HG03060 (cell line): ENCODE results near the gene FPGS.
"Not testable (repeated sequence)": the region's sequence is repeated elsewhere in the genome, so short reads cannot be mapped to it uniquely, and the experiment has no call there.

Source experiments
- ATAC-seq: cut with Tn5 transposase; IDR thresholded peaks from one replicate; pipeline ENCODE4 v1.9.1; 2021; ENCODE audit warnings: low read depth, moderate number of reproducible peaks; ENCODE audit not compliant: unreplicated experiment

The FPGS gene

DNA sequence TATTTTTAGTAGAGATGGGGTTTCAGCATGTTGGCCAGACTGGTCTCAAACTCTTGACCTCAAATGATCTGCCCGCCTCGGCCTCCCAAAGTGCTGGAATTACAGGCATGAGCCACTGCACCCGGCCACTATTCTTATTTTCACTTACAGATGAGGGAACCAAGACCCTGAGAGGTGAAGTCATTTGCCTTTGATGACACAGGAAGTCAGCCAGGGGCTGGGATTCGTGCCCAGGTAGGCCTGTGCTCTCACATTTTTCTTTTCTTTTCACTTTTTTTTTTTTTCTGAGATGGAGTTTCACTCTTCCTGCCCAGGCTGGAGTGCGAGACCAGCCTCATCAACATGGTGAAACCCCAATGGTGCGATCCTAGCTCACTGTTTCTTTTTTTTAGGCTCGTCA lies 29.6 kb downstream of the FPGS start:
- no peak for ATAC-seq

DNA sequence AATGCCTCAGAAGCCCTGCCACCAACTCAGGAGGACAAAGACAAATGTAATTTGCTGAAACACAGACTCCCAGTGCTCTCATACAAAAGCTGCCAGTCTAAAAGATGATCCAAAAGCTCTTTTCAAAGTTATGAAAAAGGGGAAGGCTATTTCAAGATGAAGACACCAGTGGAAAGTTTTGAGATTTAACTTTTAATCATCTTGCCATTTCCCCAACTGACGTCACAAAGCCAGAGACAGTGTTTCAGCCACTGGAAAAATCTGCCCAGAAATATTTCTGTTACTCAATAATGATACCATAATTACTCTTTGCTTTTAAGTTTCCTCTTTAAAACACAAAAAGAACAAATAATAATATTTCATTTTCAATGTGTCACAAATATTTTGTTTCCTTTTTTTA lies 30.9 kb downstream of the FPGS start:
- no peak for ATAC-seq

DNA sequence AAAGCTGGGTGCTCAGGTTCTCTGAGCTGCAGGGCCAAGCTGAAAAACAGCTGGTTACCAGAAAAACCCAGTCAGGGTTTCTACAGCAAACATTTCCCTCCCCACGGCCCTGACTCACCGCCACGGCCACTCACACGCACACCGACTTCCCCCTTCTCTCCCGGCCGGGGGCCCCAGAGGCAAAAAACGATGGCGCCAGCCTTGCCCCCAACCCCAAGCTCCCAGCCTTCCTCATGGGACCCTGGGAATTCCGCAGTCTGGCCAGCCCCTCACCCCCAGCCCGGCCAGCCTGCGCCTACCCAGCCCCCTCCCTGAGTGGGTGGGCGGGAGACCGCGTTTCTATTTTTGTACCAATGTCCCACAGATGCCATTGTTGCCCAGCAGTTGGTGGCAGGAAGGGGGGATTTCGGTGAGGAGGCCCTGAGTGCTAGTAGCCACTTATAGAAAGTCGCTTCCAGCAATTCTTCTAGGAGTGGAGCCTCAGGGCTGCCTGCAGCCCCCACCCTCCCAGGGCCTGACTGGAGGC lies 33.4 kb downstream of the FPGS start:
- ATAC-seq: no peak

DNA sequence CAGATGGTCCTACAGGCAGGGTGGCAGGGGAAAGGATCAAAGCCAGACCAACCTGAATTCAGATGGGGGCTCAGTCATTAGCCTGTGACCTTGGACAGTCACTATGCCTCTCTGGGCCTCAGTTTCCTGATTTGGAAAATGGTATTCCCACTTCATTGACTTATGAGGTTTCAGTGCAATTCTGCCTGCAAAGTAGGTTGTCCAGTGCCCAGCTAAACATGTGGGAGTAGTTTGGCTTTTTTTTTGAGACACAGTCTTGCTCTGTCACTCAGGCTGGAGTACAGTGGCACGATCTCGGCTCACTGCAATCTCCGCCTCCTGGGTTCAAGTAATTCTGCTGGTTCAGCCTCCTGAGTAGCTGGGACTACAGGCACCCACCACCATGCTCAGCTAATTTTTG lies 33.9 kb downstream of the FPGS start:
- ATAC-seq: not testable (repeated sequence)

DNA sequence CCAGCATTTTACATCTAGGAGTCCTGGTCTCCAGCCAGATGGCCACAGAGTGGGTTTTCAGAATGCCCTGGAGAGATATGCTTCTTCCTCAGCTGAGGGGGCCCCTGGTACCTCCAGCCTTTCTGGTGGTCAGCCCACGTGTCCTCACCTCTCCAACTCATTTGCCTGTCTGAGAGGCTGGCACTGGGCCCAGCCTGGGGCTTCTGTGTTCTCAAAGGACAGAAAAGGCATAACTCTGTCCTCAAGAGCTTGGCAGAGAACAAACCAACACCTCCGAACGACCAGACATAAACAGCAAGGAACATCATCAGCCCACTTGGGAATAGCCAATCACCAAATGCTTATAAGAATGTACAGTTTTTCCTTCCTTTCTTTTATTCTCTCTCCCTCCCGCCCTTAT lies 34.7 kb downstream of the FPGS start:
- no peak for ATAC-seq

DNA sequence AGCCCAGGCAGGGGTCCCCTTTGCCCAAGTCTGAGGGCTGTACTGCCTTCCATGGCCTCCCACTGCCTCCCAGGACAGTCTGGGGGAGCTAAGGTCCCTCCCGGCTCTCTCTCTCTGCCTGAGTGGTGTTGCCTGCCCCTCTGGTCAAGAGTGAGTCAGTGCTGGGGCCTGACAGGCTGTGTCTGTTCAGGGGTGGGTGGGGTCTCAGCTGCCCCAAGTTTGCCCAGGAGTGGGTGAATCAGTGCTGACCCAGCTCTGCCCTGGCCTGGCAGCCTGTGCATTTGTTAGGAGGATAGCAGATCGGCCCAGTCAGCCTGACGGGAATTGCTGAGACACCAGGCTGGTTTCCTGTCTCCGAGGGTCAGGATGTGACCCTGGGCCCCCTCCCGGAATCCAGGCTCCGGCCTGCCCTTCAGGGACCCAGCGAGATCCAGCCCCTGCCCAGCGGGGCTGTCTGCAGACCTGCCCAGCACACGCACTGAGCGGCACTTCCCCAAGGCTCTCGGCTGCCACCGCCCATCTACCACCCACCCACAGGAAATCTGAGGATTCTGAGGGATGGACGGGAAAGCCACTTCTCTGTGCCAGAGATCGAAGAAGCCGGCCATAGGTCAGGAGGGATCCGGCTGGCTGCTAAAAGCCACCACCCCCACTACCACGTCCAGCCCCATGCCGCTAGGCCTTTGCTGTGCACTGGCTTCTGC lies 35.8 kb downstream of the FPGS start:
- ATAC-seq: no peak

DNA sequence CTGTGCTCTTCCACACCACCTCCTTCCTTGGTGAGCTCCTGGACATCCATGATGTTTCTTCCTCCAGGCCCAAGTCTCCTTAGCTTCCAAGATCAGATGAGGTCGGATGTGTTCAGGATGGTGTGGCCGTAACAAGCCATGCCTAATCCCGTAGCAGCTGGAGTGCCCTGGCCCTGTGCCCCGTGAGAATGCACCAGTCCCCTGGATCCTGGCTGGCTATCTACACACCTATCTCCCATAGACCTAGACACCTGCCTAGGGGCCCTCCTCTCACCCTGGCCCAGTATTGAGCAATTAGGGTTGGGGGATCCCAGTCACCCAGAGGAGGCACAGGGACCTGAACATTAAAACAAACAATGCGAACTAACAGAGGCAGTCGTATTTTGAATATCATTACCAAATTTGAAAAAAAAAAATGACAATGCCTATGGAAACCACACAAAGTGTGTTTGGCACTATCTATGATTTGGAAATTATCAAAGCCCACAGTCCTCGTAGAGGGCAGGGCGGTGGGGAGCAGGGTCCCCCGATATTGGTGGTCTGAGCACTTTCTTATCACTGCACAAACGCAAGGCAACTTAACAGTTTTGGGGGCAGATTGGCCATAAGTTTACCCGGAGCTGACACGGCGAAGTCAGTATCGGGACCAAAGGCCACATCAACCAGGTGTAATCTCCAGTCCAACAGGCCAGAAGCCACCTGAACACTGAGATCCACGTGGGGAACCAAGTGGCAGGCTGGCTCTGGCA lies 38.6 kb downstream of the FPGS start:
- no peak for ATAC-seq

DNA sequence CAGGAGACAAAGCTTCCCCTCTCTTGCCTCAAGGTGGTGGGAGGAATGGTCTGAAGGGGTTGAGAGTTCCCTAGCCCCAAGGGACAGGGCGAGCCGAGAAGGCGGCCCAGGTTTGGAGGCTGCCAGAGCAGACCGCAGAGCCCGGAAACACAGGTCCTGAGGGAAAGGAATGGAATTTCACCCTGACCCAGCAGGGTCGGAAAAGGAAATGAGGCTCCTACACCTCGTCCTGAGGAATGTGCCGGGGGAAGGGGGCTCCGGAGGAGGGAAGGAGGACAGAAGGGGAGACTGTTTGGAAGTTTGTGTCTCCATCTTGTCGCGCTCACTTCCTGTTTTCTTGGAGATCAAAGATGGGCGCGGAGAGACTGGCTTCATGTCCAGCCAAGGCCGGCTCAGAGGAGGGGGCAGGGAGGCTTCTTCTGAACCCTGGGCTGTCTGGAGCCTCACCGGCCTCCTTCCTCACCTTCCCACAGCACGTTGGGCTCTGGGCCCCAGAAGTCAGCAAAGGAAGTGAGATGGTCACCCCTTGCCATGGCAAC lies 42.2 kb downstream of the FPGS start:
- no peak for ATAC-seq

DNA sequence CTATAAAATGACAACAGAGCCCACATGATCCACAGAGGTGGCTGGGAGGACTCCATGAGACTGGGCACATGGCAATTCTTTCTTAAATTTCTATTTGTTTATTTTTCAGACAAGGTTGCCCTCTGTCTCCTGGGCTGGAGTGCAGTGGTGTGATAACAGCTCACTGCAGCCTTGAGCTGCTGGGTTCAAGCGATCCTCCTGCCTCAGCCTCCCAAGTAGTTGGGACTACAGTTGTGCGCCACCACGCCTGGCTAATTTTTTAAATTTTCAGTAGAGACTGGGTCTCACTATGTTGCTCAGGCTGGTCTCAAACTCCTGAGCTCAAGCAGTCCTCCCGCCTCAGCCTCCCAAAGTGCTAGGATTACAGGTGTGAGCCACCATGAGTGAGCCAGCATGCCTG lies 42.9 kb downstream of the FPGS start:
- not testable (repeated sequence) for ATAC-seq

DNA sequence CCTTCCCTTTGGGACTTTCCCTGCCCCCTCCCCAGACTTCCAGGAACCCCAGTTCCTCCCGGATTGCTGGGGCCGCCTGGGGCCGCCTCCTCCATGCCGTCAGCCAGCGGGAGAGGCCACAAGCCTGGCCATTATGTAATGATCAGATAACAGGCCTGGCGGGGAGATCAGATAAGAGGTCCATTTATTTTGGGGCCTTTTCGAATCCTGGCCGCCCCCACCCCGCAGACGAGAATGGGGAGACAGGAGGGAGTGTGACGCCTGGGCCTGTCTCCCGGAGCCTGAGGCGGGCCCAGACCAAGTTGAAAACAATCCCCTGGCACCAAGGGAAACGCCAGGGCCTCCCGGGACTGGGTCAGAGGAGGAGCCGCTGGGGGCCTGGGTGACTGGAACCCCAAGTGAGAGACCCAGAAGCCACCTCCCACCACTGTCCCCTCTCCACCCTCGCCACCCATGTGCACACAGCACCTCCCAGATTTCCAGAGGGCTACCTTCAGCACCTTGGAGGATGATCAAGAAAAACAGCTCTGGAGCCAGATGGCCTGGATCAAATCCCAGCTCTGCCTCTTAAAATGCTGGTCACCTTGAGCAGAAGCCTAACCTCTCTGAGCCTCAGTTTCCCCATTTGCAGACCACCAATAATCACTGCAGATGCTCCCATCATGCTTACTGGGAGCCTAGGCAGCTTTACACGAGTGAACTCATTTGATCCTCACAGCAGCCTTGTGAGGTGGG lies 43.9 kb downstream of the FPGS start:
- ATAC-seq: no peak

DNA sequence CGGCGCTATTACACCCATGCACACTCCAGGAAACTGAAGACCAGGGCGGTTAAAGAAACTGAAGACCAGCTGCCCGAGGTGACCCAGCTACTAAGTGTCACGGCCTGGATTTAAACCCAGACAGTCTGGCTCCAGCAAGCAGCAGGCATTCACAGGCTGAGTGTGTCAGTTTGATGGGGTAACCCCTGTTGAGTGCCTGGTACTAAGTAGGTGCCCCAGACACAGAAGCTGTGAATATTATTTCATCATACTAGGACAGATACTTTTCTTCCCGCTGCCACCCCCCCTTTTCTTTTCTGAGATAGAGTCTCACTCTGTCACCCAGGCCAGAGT lies 44.5 kb downstream of the FPGS start:
- ATAC-seq: no peak

DNA sequence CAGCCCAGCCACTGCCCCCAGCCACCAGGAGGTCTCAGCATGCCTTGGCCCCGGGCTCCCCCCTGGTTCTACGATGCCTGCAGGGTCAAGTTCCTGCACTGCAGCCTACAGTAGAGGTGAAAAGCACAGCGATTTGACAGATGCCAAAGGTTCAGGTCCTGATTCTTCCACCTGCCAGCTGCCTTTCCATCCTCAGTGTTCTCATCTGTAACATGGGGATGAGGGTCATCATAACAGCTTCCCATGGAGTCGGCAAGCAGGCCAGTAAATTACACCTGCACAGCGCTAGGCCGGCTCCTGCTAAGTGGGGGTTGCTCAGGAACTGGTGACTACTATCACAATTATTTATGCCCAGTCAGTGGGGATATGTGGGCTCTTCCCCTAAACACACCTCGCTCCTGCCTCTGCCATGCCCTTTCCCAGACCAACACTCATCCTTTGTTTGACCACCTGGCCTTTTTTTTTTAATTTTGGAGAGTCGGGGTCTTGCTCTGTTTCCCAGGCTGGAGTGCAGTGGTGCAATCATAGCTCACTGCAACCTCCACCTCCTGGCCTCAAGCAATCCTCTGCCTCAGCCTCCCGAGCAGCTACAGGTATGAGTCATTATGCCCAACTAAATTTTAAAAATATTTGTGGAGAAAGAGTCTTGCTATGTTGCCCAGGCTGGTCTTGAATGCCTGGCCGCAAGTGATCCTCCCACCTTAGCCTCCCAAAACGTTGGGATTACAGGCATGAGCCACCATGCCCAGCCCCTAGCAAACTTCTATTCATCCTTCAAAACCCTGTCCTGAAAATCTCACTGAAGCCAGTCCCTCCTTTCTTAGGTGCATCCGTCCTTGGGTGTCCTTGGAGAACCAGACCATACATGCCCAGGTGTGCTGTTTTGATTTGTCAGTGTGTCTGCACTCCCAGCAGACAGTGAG lies 45.4 kb downstream of the FPGS start:
- no peak for ATAC-seq

DNA sequence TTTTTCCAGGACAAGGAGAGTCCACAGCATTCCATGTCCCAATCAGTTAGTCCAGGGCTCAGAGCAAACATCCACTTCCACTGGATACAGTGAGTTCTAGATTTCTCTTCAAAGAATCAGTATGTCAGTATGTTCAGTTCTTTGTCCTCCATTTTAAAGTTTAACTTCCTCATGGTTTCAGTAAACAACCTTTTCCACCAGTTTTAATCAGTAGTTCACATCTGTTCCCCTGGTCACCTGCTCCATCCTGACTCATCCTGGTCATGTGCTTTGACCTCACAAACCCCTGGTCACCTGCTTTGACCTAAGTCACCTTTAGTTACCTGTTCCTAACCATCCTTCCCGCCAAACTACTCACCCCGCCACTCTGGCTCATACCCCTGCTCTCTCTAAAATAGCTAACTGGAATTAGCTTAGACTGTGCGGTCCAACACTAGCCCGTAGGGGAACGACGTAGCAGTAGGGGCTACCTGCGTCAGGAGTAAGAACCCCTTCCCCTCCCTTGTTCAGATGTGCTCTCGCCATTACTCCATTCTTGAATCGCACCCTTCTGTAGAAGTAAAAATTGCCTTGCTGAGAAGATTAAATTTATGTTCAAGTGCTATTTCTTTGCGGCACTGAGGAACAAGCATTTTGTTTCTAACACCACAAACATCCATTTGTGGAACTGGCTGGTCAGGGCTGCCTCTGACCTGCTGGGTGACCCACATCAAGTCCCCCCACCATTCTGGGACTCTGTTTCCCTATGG lies 46.2 kb downstream of the FPGS start:
- ATAC-seq: no peak

DNA sequence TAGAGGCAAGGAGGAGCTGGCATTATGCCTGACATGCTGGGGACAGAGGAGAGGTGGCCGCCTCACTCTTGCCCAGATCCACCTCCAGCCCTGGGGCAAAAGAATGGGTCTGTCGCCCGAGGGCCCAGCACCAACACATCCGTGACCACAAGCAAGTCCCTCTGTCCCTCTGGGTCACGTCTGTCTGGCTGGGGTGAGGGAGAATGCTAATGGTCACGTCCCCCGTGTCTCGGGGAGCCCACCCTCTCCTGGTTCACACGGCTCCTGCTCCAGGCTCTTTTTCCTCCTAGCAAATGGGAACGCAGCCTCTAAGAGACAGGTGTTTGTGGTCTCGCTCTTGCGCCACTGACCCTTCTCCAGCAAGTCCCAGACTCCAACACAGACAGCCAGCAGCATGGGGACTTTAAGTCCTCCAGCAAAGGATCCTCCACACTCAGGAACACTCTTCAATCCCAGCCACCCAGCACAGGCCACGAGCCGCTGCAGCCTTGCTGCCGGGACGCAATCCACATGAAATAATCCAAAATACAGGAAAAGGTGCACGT lies 47.7 kb downstream of the FPGS start:
- ATAC-seq: no peak

DNA sequence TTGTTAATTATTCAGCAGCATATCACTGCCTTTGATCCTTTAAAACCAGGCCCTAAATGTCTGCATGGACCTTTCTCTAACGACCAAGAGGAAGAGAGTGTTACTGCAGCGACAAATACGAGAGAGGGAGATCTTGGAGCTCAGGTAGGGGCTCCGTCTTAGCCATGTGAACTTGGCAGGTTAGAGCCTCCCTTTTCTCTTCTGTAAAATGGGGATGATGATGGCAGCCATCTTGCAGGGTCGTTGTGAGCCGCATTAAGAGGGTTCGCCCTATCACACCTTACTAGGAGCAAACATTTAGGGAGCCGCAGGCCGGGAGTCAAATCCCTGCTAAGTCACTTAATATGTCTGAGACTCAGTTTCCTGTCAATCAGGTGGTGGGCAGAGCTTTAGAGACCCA lies 50.1 kb downstream of the FPGS start:
- ATAC-seq: no peak

DNA sequence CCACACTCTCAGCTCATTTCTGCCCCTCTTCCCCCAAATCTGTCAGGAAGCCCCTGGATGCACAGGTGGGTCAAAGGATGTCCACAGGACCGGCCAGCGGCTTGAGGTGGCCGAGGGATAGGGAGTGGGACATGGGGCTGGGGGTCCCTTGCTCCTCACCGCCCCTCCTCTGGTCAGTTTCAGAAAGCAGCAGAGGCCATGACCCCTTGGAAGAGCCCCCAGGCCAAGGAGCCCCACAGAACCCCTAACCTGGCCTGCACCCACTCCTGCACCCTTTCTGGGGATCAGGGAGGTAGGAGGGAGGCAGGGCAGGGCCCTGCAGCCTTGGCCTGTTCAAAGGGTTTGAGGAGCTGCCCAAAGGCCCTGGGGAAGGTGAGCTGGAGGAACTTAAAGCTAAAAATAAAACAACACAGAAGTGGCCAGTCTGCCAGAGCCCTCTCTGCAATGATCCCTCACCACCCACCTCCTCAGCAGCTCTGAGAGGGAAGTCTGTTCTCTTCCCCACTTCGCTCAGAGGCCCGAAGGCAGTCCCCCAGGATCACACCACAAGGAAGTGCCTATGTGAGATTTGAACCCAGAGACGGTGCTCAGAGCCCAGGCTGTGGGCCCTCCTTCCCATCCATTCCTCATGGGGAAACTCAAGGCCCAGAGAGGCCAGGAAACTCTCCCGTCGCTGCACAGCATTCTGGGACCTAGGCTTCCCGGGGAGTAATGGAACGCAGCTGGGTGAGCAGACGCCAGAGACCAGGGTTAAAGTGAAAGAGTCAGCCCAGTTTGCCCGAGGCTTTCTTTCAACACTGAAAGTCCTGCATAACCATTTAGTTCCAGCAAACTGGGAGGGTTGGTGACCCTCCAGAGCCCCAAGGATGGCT lies 50.9 kb downstream of the FPGS start:
- no peak for ATAC-seq

DNA sequence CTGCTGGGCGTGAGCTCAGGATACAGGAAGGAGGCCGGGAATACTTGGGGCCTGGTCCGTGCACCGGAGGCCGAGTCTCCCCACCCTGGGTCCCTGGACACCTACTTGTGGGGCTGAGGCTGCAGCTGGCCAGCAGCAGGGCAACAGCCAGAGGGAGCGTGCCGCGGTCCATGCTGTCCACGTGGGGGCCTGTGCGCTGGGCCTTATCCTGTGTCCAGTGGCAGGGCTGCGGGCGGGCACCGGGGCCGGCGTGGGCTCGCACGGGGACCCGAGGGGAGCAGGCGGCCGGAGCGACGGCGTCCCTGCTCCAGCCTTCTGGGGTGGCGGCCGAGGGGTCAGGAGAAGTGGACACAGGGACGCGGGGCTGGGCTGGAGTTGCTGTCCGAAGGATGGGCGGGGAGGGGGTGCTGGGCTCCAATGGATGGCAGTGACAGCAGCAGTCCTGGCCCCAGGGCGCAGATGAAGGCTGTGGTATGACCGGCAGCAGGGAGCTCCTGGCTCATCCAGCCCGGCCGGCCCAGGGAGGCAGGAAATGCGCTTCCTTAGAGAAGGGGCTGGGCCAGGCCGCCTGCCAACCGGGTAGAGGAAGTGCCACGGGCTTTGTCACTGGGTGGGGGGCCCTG lies 51.6 kb downstream of the FPGS start, which contains the start of gene ENG:
Gene ENG (minus strand): TSS at position 475 of the 623 bp plus-strand sequence. CDS start 303 bp downstream, at position 172.
- no peak for ATAC-seq

DNA sequence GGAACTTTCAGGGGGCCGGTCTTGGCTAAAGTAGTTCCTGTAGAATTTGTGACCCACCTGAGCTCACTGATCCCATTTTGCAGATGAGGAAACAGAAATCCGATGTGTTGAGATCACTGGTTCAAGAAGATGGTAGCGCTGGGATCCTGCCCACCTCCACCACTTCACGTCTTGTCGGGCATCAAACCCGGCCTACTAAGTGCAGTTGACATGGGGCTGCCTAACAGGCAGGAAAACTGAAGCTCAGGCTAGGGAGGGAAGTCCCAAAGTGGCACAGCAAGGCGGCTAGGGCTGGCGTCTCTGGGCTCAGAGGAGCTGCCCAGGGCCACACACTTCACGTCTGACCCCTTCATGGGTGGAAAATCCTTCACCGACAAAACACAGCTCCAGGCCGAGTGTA lies 52.3 kb downstream of the FPGS start:
- no peak for ATAC-seq
